Stimulated activated CD4-positive, alpha-beta T cell treated with anti-CD3 and anti-CD28 coated beads, Interleukin-12 subunit alpha, Interleukin-12 subunit beta, amount 100 ng/mL, for 24 hours (primary cell): ENCODE results near the gene MAGI1.
"Not testable (repeated sequence)": the region's sequence is repeated elsewhere in the genome, so short reads cannot be mapped to it uniquely, and the experiment has no call there.

Experiments used
- DNase-seq, 2 experiments: peaks; one replicate each; pipeline ENCODE4 v3.0.0-alpha.2; 2020; ENCODE audit warnings: low read depth in 2 of 2

Gene MAGI1

DNA sequence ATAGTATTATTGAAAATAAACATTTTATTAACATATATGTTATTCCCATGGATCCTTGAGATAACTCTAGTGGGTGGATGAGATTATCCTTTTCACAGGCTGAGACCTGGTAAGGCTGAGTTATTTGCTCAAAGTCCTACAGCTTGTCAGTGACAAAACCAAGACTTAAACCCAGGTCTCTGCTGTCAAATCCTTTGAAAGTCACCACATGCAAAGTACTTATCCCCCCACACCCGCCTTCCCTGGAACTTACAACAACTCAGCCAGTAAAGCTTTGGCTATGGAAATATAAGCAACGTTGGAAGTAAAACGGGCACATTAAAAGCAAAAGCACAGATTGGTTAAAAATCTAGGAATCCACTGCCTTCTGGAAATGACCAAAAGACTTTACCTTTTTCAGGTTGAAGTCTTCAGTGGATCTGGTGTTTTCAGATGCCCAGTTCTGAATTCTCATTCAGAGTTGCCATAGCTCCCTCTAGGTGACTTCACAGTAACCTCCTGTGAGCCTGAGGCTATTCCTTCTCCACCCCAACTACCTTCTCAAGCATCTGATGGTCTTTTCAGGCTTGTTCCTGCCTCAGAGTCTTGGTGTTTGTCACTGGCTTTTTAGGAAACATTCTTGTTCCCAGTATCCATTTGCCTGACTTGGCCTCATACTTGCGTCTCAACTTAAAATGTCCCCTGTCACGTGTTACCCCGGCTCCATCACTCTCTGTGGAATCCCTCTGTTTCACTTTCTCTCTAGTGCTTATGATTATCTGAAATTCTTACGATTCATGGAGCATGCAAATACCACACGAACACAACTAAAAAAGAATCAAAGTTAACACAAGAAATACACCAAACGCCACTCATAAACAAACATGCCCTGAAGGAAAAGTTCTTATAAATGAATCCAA is 131.2 kb downstream of the MAGI1 start:
- DNase-seq = no peak

DNA sequence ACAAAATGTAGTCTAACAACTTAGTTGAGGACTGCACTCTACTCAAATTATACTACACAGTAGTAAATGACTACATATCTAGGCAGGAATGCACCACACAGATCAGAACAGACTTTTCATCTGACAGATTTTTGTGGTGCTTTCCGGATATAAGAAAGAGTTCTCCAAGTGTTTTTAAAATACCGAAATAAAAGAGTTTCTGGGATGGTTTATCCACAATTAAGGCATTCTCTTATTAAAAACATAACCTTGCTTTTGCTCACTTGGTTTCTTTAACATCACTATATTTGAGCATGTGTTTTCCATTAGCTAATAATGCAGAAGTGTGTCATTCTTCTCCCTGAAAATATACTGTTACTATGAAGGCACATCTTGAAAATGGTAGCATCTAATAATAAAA is 132.9 kb downstream of the MAGI1 start:
- no peak for DNase-seq

GRCh38 chr3:65904016-65904415 is 134.7 kb downstream of the MAGI1 start:
- DNase-seq = no peak

GRCh38 chr3:65902304-65902793 is 136.4 kb downstream of the MAGI1 start:
- no peak for DNase-seq

DNA sequence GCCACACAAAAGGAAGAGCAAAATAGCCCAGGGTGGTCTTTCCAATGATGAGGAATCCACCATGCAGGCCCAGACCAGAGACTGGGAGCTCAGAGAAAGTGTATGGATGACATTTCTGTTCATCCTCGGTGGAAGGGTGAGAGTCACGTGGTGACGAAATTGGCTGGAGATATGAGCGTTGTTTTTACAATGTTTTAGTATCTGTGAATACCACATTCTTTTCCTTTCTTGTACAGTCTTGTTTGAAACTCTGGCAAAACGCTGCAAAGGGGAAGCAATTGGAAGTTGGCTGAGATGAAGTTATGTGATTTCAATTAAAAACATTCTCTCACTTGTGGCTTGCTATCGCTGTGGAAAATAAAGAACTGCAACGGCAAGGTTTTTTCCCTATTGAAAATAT is 137.5 kb downstream of the MAGI1 start:
- DNase-seq = no peak

GRCh38 chr3:65899226-65899625 is 139.5 kb downstream of the MAGI1 start:
- no peak for DNase-seq

DNA sequence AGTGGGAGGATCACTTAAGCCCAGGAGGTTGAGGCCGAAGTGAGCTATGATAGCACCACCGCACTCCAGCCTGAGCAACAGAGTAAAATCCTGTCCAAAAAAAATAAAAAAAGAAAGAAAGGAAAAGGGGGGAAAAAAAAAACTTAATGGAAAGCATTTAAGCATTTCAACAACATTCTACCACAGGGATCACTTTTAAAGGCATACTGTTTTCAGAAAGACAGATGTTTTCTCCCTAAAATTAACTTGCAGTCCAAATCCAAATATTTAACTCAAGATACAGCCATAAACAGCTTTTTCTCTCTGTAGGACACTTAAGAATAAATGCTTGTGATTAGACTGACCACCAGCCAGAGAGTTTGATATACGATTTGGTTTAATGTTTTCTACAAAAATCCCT is 141.0 kb downstream of the MAGI1 start:
- DNase-seq = no peak

- DNase-seq = no peak
These were observed 142.4 kb downstream of the MAGI1 start for GRCh38 chr3:65896321-65896720.

DNA sequence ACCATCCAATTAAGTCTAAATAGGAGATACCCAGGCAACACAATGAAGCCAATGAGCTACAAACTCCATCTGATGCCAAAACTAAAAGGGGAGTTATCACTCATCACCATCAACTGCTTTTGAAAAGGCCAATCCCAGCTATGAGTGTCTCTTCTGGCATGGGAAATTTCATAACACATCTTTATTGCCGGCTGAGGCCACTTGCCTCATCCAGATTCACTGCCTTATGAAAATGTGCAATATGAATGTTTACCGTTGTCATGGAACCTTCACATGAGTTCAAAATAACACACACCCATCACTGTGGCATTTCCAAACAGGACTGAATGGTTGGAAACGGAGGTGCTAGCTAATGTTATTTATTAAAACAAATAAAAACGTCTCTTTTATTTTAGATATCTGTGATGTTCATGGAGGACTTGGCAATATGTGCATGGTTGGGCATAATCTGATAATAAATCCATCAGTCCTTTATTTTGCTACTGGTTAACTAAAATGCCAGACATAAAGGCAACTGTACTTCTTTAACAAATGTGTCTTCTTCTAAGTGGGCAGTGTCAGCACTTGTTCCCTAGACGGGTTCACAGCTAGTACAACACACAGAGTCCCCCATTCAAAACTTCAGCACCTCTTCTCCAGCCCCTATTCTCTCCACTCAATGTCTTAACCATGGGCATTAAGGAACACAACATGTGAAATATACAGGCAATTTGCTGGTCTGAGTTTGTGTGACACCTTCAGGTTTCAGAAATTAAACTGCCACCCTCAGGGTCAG is 143.9 kb downstream of the MAGI1 start:
- no peak for DNase-seq

- DNase-seq = no peak
These were observed 144.6 kb downstream of the MAGI1 start for GRCh38 chr3:65894126-65894525.

- DNase-seq = no peak
These were observed 145.1 kb downstream of the MAGI1 start for GRCh38 chr3:65893631-65894030.

DNA sequence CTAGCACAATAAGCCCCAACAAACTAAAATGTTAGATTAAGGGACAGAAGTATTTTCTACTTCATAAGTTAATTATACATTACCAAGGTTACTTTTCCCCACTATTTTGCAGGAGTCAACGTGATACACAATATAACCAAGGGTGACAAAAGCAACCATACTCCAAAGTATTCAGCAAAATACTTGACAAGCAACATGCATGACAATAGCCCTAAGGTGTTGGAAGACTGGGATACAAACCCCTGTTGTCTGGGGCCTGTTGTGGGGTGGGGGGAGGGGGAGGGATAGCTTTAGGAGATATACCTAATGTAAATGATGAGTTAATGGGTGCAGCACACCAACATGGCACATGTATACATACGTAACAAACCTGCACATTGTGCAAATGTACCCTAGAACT is 147.2 kb downstream of the MAGI1 start:
- not testable (repeated sequence) for DNase-seq

- DNase-seq = no peak
These were observed 148.4 kb downstream of the MAGI1 start for GRCh38 chr3:65890328-65890727.

- no peak for DNase-seq
These were observed 149.0 kb downstream of the MAGI1 start for GRCh38 chr3:65889707-65890099.

GRCh38 chr3:65888980-65889706 is 149.6 kb downstream of the MAGI1 start:
- DNase-seq = no peak

DNA sequence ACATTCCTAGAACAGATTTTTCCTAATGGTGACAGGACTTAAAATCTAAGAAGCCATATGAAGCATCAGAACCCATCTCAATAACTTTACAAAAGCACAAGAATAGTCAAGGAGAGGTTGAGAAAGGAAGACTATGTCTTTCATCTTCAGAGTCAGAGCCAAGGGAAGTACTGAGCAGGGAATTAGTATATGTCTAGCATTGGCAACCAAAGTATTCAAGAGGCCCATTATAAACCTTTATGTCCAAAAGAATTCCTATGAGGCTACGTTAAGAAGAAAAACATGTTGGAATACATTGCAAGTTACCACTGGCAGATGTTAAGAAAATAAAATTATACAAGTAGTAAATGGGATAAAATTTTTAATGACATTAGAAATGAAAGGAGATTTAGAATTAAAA is 150.5 kb downstream of the MAGI1 start:
- no peak for DNase-seq

DNA sequence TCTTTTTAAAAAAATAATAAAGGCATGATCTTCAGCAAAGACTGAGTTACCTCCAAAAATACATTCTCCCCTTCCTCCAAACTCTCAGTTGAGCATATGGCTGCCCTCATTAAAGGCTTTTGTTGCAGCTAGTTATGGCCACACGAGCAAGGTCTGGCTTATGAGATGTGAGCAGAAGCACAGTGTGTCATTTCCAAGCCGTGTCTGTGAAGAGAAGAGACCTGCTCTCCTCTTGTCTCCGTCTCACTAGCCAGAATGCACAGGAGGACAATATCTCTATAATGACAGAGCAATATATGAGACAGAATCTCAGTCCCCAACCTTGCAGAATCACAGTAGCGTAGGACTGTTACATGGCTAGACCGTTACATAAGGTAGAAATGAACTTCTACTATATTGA is 152.3 kb downstream of the MAGI1 start:
- no peak for DNase-seq

- no peak for DNase-seq
These were observed 154.6 kb downstream of the MAGI1 start for GRCh38 chr3:65884071-65884470.

DNA sequence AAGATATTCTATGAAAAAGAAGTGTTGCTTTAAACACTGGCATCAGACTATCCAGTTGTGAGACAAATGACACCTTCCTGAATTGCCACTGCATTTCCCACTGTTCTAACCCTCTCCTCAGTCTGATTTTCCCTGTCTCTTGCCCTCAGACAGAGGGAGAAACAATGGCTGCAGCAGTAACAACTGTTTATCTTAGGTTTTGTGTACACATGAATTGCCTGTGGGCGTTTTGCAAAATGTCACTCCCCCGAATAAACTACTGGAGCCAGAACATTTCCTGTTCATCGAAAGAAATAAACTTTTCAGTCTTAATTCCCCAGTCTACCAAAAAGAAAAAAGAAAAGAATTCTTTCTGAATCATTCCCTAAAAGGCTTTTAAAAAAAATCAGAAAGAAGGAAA is 155.1 kb downstream of the MAGI1 start:
- no peak for DNase-seq

- no peak for DNase-seq
These were observed 158.4 kb downstream of the MAGI1 start for GRCh38 chr3:65880350-65880749.

- DNase-seq = no peak
These were observed 159.3 kb downstream of the MAGI1 start for GRCh38 chr3:65879372-65879771.

DNA sequence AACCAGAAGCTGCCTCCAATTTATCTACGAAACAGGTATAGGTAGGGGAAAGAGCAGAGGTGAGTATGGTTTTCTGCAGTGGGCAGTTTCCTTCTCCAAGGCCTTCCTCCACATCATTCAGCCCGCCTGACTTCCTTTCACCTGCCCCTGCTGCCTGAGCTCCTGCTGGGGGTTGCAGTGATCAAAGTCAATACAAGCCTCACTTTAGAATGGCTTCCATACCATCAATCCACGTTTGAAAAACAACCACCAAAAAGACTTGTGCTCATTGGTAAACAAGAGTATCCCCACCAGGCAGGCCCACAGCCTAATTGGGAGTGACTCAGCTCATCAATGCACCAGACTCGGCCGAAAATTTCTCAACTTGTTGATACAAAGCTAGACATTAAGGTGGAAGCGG is 159.9 kb downstream of the MAGI1 start:
- no peak for DNase-seq
